HEK293 (cell line): Measurements from ENCODE around the gene C19orf25.

Source experiments
- CTCF ChIA-PET: fragments of 350-600 bp; formaldehyde crosslinking; extraction: SDS; loops from one replicate; lab custom pipeline; 2021; ENCODE audit warnings: antibody characterized with exemption; lab: Yijun Ruan, JAX
- POLR2A ChIA-PET: fragments of 300-600 bp; formaldehyde crosslinking; extraction: SDS; loops from one replicate; lab custom pipeline; 2020; ENCODE audit warnings: antibody characterized with exemption, inconsistent platforms; lab: Yijun Ruan, JAX
- H3K27ac ChIP-seq: fragments of 200-500 bp; sonication (Bioruptor generic); 2 replicates; pipeline ENCODE4 v1.5.1; 2014; ENCODE audit warnings: low read depth, low read length, control low read depth, inconsistent platforms; ENCODE audit errors: extremely low read depth
- H3K36me3 ChIP-seq, 2 experiments: fragments of 200-500 bp in 1 of 2; sonication (Bioruptor generic) in 1 of 2; 1 replicate in 1 of 2; 2 replicates in 1 of 2; pipeline ENCODE4 v1.5.1; 2014 to 2017; ENCODE audit warnings: inconsistent platforms in 2 of 2, low read length in 2 of 2; ENCODE audit not compliant: control insufficient read depth in 2 of 2, insufficient read depth in 1 of 2
- H3K4me1 ChIP-seq: fragments of 200-500 bp; sonication (Bioruptor generic); 2 replicates; pipeline ENCODE4 v1.5.1; 2014; ENCODE audit warnings: mild to moderate bottlenecking, low read length, inconsistent platforms; ENCODE audit not compliant: control insufficient read depth, insufficient read depth
- H3K4me3 ChIP-seq: 2 replicates; pipeline ENCODE4 v1.5.1; 2011; ENCODE audit warnings: low read depth, mild to moderate bottlenecking, control low read depth, low read length, moderate library complexity
- H3K9me3 ChIP-seq: fragments of 200-500 bp; sonication (Bioruptor generic); 2 replicates; pipeline ENCODE4 v1.5.1; 2014; ENCODE audit warnings: low read depth, low read length, inconsistent platforms; ENCODE audit not compliant: control insufficient read depth, insufficient read depth
- GLIS1 ChIP-seq: fragments of 450-650 bp; formaldehyde crosslinking; IDR thresholded peaks from 2 replicates; pipeline ENCODE4 v1.5.1; 2016; ENCODE audit warnings: missing biosample characterization, missing genetic modification characterization
- KLF10 ChIP-seq: fragments of 450-650 bp; IDR thresholded peaks from 2 replicates; pipeline ENCODE4 v1.5.1; 2018; ENCODE audit warnings: missing biosample characterization, mild to moderate bottlenecking, missing genetic modification characterization
- KLF16 ChIP-seq: fragments of 450-650 bp; formaldehyde crosslinking; IDR thresholded peaks from 2 replicates; pipeline ENCODE4 v1.5.1; 2017; ENCODE audit warnings: missing biosample characterization, missing genetic modification characterization
- MYNN ChIP-seq: fragments of 450-650 bp; formaldehyde crosslinking; IDR thresholded peaks from 2 replicates; pipeline ENCODE4 v1.5.1; 2016; ENCODE audit warnings: missing biosample characterization, missing genetic modification characterization, borderline replicate concordance
- PRDM1 ChIP-seq: fragments of 450-650 bp; formaldehyde crosslinking; IDR thresholded peaks from 2 replicates; pipeline ENCODE4; 2016; ENCODE audit warnings: missing biosample characterization, missing genetic modification characterization
- SP7 ChIP-seq: fragments of 450-650 bp; formaldehyde crosslinking; IDR thresholded peaks from 2 replicates; pipeline ENCODE4 v1.5.1; 2016; ENCODE audit warnings: missing biosample characterization, missing genetic modification characterization
- WT1 ChIP-seq: fragments of 450-650 bp; formaldehyde crosslinking; IDR thresholded peaks from 2 replicates; pipeline ENCODE4 v1.5.1; 2016; ENCODE audit warnings: missing biosample characterization, missing genetic modification characterization
- ZEB2 ChIP-seq: fragments of 450-650 bp; formaldehyde crosslinking; IDR thresholded peaks from 2 replicates; pipeline ENCODE4 v1.5.1; 2016; ENCODE audit warnings: missing biosample characterization, missing genetic modification characterization
- ZFP69B ChIP-seq: fragments of 450-650 bp; formaldehyde crosslinking; IDR thresholded peaks from 2 replicates; pipeline ENCODE4 v1.5.1; 2016; ENCODE audit warnings: missing biosample characterization, missing genetic modification characterization
- ZNF10 ChIP-seq: fragments of 450-650 bp; formaldehyde crosslinking; IDR thresholded peaks from 2 replicates; pipeline ENCODE4 v1.5.1; 2017; ENCODE audit warnings: missing biosample characterization, missing genetic modification characterization
- ZNF157 ChIP-seq: fragments of 450-650 bp; formaldehyde crosslinking; IDR thresholded peaks from 2 replicates; pipeline ENCODE4 v1.5.1; 2016; ENCODE audit warnings: missing biosample characterization, missing genetic modification characterization
- ZNF16 ChIP-seq: fragments of 450-650 bp; formaldehyde crosslinking; IDR thresholded peaks from 2 replicates; pipeline ENCODE4 v1.5.1; 2016; ENCODE audit warnings: low read depth, missing biosample characterization, missing genetic modification characterization
- ZNF302 ChIP-seq: fragments of 450-650 bp; formaldehyde crosslinking; IDR thresholded peaks from 2 replicates; pipeline ENCODE4 v1.5.1; 2016; ENCODE audit warnings: missing biosample characterization, missing genetic modification characterization, low read depth
- ZNF341 ChIP-seq: fragments of 450-650 bp; formaldehyde crosslinking; IDR thresholded peaks from 2 replicates; pipeline ENCODE4; 2016; ENCODE audit warnings: low read depth, missing biosample characterization, missing genetic modification characterization
- ZNF510 ChIP-seq: fragments of 450-650 bp; formaldehyde crosslinking; IDR thresholded peaks from 2 replicates; pipeline ENCODE4 v1.5.1; 2018; ENCODE audit warnings: mild to moderate bottlenecking, missing genetic modification characterization, missing biosample characterization; ENCODE audit not compliant: insufficient replicate concordance
- ZNF561 ChIP-seq: fragments of 450-650 bp; IDR thresholded peaks from 2 replicates; pipeline ENCODE4 v1.5.1; 2018; ENCODE audit warnings: missing biosample characterization, missing genetic modification characterization, borderline replicate concordance
- ZNF600 ChIP-seq: fragments of 450-650 bp; formaldehyde crosslinking; IDR thresholded peaks from 2 replicates; pipeline ENCODE4 v1.5.1; 2016; ENCODE audit warnings: missing biosample characterization, missing genetic modification characterization
- ZNF623 ChIP-seq: fragments of 450-650 bp; formaldehyde crosslinking; IDR thresholded peaks from 2 replicates; pipeline ENCODE4 v1.5.1; 2016; ENCODE audit warnings: missing biosample characterization, missing genetic modification characterization
- ZNF629 ChIP-seq: fragments of 450-650 bp; formaldehyde crosslinking; IDR thresholded peaks from 2 replicates; pipeline ENCODE4 v1.5.1; 2017; ENCODE audit warnings: missing biosample characterization, missing genetic modification characterization
- ZNF664 ChIP-seq: fragments of 450-650 bp; formaldehyde crosslinking; IDR thresholded peaks from 2 replicates; pipeline ENCODE4 v1.5.1; 2016; ENCODE audit warnings: missing biosample characterization, missing genetic modification characterization
- ZNF768 ChIP-seq: fragments of 450-650 bp; formaldehyde crosslinking; IDR thresholded peaks from 2 replicates; pipeline ENCODE4 v1.5.1; 2018; ENCODE audit warnings: missing biosample characterization, mild to moderate bottlenecking, missing genetic modification characterization
- ZNF776 ChIP-seq: fragments of 450-650 bp; formaldehyde crosslinking; IDR thresholded peaks from 2 replicates; pipeline ENCODE4 v1.5.0; 2017; ENCODE audit warnings: missing biosample characterization, missing genetic modification characterization, borderline replicate concordance
- ZNF843 ChIP-seq: fragments of 450-650 bp; formaldehyde crosslinking; IDR thresholded peaks from 2 replicates; pipeline ENCODE4 v1.5.1; 2016; ENCODE audit warnings: missing biosample characterization, missing genetic modification characterization
- TF ChIP-seq, protein P1 (sequence below): fragments of 450-650 bp; formaldehyde crosslinking; IDR thresholded peaks from 2 replicates; pipeline ENCODE4 v1.5.1; 2016; ENCODE audit warnings: missing biosample characterization, missing genetic modification characterization
- TF ChIP-seq, protein P2 (sequence below): fragments of 450-650 bp; formaldehyde crosslinking; IDR thresholded peaks from 2 replicates; pipeline ENCODE4 v1.5.1; 2016; ENCODE audit warnings: missing biosample characterization, missing genetic modification characterization
- TF ChIP-seq, protein P3 (sequence below): fragments of 450-650 bp; formaldehyde crosslinking; IDR thresholded peaks from 2 replicates; pipeline ENCODE4 v1.5.1; 2016; ENCODE audit warnings: missing biosample characterization, missing genetic modification characterization
- TF ChIP-seq, protein P4 (sequence below): fragments of 450-650 bp; formaldehyde crosslinking; optimal IDR thresholded peaks from 2 replicates; pipeline ENCODE3; 2016; ENCODE audit warnings: missing biosample characterization, mild to moderate bottlenecking, missing genetic modification characterization

C19orf25 gene

DNA sequence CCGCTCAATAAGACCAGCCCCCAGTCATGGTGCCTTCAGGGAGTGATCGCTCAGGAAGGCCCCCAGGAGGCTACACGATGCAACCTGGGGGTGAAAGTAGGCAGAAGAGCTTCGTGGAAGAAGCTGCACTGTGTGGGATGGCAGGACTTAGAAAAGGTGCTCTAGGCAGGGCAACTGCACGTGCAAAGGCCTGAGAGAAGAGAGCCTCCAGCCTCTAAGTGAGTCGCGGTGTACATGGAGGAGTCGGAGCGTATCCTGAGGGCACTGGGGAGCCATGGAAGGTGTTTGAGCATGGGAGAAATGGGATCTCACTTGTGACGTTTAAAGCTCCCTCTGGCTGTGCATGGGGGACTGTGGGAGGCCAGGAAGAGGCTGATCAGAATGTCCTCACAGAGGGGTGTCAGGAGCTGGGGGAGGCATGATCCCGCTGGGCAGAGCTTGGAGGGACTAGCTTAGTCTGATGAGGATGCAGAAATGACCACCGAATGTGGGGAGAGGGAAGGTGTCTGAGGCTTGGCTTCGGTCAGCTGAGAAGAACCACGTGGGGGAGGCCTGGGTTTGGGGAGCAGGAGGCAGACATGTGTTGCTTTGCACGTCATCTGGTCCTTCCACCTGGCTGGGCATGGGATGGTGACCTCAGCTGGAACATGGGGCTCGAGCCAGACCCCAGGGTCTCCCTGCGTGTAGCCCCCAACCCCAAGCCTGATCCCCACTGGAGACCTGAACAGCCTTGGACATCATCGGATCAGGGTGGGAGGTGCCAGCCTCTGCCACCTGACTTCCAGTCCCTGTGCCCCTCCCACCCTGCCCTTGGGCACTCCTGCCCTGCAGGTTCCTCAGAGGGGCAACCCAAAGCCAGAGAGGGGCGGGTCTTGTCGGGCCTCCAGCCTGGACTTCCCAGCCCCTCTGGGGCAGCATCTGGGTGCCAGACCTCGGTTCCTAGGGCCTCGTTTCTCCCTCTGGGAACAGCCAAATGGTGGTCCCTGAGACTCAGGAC, 28.0 kb downstream of the C19orf25 start (continued):
- peak; percentile 67; the same call in 1 of the 2 replicates for TF ChIP-seq ZNF600 (tag by site-specific recombination)
- TF ChIP-seq SP7 (tag by site-specific recombination): peak; percentile 34; the same call in 1 of the 2 replicates
- peak; percentile 72 for TF ChIP-seq ZNF10
- TF ChIP-seq PRDM1 (tag by site-specific recombination): peak; percentile 55; the same call in 1 of the 2 replicates
- no peak for TF ChIP-seq ZNF157 (tag by site-specific recombination)
- peak; percentile 88 for TF ChIP-seq GLIS1 (tag by site-specific recombination)
- peak; percentile 28; the same call in 1 of the 2 replicates for TF ChIP-seq ZNF341 (tag by site-specific recombination)
- TF ChIP-seq ZNF302: no peak
- peak; percentile 99 for TF ChIP-seq ZNF16 (tag by site-specific recombination)
- TF ChIP-seq ZNF768 (tag by site-specific recombination): no peak
- no peak for TF ChIP-seq WT1 (tag by site-specific recombination)
- peak; percentile 33; the same call in 1 of the 2 replicates for TF ChIP-seq ZNF629 (tag by site-specific recombination)
- no peak for TF ChIP-seq MYNN (tag by site-specific recombination)
- peak; percentile 59 for TF ChIP-seq ZNF623 (tag by site-specific recombination)
- TF ChIP-seq ZEB2 (tag by site-specific recombination): no peak

DNA sequence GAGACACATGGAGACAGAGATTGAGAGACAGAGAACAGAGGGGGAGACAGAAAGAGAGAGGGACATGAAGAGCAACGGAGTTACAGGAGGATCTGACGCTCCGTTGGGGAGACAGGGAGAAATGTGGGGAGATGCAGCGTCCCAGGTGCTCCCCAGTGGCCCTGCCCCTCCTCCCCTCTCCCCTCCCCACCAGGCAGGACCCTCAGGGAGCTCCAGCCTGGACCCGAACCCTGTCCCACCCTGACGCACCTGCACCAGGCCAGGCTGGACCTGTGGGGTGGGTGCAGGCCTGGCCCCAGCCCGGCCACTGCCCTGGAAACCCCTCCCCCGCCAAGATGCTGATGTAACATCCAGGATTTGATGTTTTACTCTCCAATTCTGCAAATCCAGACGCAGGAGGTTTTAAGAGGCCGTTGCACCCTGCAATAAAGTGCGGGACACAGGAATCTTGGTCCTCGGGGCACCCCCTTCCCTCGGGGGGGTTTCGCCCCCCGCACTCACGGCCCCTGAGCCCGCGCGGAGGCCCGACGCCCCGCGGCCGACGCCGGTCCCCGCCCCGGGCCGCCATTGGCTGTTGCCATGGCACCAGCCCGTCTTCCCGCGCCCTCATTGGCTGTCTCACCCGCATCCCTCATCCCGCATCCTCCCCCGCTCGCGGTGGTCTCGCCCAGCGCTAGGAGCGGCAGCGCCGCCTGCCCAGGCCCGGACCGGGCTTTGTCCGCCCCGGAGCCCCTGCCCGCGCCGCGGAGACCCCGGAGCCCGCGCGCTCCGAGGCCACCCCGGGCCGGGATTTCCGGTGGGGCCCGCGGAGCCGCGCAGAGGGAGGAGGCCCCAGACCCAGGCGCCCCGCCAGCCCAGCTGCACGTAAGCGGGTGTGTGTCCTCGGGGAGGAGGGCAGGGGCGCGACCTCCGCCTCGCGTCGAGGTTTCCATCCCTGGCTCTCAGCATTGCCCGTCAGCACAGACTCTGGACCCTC, 29.3 kb downstream of the C19orf25 start, which contains the start of gene APC2:
Gene APC2 (plus strand): TSS at position 655 of the 976 bp plus-strand sequence. CDS start 2,881 bp downstream, outside the sequence.
- H3K4me1 ChIP-seq: no peaks in the 10 kb centered on the region
- H3K27ac ChIP-seq: no peak within 1 kb of the TSS
- H3K4me3 ChIP-seq: no peak within 1 kb of the TSS
- no peaks in the 10 kb centered on the region for H3K9me3 ChIP-seq
- CTCF ChIA-PET: interaction anchor here (1.1 to 1.2 kb wide), 2 partner anchors 8 to 13 kb away, joined by 3 read pairs; no protein-coding TSS in a partner anchor
- POLR2A ChIA-PET: interaction anchor here (0.6 kb wide), 1 partner anchor 167 kb away, joined by 3 read pairs; no protein-coding TSS in a partner anchor
- H3K36me3 ChIP-seq: no peaks in the 10 kb centered on the region
- TF ChIP-seq ZNF561 (tag by site-specific recombination) (peak; percentile 42; the same call in 1 of the 2 replicates), ZNF843 (no peak), KLF16 (tag by site-specific recombination) (peak; percentile 34; the same call in 1 of the 2 replicates), ZNF510 (tag by site-specific recombination) (no peak), ZFP69B (tag by site-specific recombination) (peak; percentile 17; the same call in 1 of the 2 replicates), KLF10 (tag by site-specific recombination) (0 out of 2 replicates have a peak, but pooled peaks have one; percentile 28), ZNF776 (no peak), ZNF664 (tag by site-specific recombination) (no peak)
- TF ChIP-seq, protein P1, sequence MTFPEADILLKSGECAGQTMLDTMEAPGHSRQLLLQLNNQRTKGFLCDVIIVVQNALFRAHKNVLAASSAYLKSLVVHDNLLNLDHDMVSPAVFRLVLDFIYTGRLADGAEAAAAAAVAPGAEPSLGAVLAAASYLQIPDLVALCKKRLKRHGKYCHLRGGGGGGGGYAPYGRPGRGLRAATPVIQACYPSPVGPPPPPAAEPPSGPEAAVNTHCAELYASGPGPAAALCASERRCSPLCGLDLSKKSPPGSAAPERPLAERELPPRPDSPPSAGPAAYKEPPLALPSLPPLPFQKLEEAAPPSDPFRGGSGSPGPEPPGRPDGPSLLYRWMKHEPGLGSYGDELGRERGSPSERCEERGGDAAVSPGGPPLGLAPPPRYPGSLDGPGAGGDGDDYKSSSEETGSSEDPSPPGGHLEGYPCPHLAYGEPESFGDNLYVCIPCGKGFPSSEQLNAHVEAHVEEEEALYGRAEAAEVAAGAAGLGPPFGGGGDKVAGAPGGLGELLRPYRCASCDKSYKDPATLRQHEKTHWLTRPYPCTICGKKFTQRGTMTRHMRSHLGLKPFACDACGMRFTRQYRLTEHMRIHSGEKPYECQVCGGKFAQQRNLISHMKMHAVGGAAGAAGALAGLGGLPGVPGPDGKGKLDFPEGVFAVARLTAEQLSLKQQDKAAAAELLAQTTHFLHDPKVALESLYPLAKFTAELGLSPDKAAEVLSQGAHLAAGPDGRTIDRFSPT (tag by site-specific recombination): no peak
- TF ChIP-seq, protein P2, sequence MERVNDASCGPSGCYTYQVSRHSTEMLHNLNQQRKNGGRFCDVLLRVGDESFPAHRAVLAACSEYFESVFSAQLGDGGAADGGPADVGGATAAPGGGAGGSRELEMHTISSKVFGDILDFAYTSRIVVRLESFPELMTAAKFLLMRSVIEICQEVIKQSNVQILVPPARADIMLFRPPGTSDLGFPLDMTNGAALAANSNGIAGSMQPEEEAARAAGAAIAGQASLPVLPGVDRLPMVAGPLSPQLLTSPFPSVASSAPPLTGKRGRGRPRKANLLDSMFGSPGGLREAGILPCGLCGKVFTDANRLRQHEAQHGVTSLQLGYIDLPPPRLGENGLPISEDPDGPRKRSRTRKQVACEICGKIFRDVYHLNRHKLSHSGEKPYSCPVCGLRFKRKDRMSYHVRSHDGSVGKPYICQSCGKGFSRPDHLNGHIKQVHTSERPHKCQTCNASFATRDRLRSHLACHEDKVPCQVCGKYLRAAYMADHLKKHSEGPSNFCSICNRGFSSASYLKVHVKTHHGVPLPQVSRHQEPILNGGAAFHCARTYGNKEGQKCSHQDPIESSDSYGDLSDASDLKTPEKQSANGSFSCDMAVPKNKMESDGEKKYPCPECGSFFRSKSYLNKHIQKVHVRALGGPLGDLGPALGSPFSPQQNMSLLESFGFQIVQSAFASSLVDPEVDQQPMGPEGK (tag by site-specific recombination): peak; percentile 94
- TF ChIP-seq, protein P3, sequence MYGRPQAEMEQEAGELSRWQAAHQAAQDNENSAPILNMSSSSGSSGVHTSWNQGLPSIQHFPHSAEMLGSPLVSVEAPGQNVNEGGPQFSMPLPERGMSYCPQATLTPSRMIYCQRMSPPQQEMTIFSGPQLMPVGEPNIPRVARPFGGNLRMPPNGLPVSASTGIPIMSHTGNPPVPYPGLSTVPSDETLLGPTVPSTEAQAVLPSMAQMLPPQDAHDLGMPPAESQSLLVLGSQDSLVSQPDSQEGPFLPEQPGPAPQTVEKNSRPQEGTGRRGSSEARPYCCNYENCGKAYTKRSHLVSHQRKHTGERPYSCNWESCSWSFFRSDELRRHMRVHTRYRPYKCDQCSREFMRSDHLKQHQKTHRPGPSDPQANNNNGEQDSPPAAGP (tag by site-specific recombination): 0 out of 2 replicates have a peak, but pooled peaks have one; percentile 18
- TF ChIP-seq, protein P4, sequence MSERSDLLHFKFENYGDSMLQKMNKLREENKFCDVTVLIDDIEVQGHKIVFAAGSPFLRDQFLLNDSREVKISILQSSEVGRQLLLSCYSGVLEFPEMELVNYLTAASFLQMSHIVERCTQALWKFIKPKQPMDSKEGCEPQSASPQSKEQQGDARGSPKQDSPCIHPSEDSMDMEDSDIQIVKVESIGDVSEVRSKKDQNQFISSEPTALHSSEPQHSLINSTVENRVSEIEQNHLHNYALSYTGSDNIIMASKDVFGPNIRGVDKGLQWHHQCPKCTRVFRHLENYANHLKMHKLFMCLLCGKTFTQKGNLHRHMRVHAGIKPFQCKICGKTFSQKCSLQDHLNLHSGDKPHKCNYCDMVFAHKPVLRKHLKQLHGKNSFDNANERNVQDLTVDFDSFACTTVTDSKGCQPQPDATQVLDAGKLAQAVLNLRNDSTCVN (tag by site-specific recombination): peak; percentile 39
